ENCODE results near the gene SRPK1. TPM values are rescaled to one million over a fixed set of nuclear protein-coding genes. Genes with fewer than 3 reads are reported as not detected.

Gene SRPK1
- total and polyA plus RNA-seq, 2 of the 13 experiments (the other 11 are each of a cell fraction or from before 2014, with no cell fraction given) = 56.4 to 142 TPM

DNA sequence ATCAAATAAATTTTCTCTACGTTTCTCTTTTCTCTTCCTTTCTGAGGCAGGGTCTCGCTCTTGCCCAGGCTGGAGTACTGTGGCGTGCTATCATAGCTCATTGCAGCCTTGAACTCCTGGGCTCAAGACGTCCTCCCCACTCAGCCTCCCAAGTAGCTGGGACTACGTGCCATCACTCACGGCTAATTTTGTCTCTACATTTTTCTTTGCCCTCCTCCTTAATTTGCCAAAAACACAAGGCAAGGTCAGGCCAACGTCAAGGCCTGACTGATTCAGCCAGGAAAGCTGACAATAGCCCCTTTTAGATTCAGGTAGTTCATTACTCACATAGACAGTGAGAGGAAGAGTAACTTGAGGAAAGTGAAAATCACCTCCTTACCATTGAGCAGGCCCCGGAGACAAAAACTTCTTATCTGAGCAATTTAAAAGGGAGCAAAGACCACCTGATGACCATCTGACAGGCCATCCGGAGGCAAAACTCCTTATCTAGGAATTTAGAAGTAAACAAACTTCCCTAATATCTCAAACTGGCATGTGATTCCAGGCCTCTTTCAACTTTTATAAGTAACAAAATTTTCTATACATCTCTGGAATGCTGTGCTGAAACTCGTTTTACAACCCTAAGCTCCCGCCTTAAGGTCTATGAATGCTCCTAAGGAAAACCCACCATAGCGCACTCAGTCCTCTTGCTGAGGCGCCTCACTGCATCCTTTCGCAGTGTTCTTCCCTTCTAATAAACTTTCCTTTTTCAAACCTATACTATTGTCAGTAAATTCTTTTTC is 42.1 kb upstream of the SRPK1 start (continued):
- TF ChIP-seq, protein P1, sequence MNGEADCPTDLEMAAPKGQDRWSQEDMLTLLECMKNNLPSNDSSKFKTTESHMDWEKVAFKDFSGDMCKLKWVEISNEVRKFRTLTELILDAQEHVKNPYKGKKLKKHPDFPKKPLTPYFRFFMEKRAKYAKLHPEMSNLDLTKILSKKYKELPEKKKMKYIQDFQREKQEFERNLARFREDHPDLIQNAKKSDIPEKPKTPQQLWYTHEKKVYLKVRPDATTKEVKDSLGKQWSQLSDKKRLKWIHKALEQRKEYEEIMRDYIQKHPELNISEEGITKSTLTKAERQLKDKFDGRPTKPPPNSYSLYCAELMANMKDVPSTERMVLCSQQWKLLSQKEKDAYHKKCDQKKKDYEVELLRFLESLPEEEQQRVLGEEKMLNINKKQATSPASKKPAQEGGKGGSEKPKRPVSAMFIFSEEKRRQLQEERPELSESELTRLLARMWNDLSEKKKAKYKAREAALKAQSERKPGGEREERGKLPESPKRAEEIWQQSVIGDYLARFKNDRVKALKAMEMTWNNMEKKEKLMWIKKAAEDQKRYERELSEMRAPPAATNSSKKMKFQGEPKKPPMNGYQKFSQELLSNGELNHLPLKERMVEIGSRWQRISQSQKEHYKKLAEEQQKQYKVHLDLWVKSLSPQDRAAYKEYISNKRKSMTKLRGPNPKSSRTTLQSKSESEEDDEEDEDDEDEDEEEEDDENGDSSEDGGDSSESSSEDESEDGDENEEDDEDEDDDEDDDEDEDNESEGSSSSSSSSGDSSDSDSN (CRISPR knock-in tag; IDR thresholded peaks at IDR 0.05) = peak; percentile 36; the same call in 1 of the 2 replicates
- TF ChIP-seq ZNF138 (CRISPR knock-in tag; IDR thresholded peaks at IDR 0.05; ENCODE audit: low read depth) (0 out of 2 replicates have a peak, but pooled peaks have one; percentile 45), KLF13 (CRISPR knock-in tag; IDR thresholded peaks at IDR 0.05) (no peak), FOXA3 (CRISPR knock-in tag; IDR thresholded peaks at IDR 0.05) (peak; percentile 12; the same call in 1 of the 2 replicates), ZNF543 (CRISPR knock-in tag; IDR thresholded peaks at IDR 0.05) (0 out of 2 replicates have a peak, but pooled peaks have one; percentile 11), MEF2D (CRISPR knock-in tag; IDR thresholded peaks at IDR 0.05) (0 out of 2 replicates have a peak, but pooled peaks have one; percentile 6), LCORL (IDR thresholded peaks at IDR 0.05) (no peak), LCORL (CRISPR knock-in tag; IDR thresholded peaks at IDR 0.05) (0 out of 2 replicates have a peak, but pooled peaks have one; percentile 13), ZSCAN25 (CRISPR knock-in tag; IDR thresholded peaks at IDR 0.05) (no peak)
- TF ChIP-seq, protein P2, sequence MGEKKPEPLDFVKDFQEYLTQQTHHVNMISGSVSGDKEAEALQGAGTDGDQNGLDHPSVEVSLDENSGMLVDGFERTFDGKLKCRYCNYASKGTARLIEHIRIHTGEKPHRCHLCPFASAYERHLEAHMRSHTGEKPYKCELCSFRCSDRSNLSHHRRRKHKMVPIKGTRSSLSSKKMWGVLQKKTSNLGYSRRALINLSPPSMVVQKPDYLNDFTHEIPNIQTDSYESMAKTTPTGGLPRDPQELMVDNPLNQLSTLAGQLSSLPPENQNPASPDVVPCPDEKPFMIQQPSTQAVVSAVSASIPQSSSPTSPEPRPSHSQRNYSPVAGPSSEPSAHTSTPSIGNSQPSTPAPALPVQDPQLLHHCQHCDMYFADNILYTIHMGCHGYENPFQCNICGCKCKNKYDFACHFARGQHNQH (CRISPR knock-in tag; IDR thresholded peaks at IDR 0.05) = 0 out of 2 replicates have a peak, but pooled peaks have one; percentile 0
- TF ChIP-seq, protein P3, sequence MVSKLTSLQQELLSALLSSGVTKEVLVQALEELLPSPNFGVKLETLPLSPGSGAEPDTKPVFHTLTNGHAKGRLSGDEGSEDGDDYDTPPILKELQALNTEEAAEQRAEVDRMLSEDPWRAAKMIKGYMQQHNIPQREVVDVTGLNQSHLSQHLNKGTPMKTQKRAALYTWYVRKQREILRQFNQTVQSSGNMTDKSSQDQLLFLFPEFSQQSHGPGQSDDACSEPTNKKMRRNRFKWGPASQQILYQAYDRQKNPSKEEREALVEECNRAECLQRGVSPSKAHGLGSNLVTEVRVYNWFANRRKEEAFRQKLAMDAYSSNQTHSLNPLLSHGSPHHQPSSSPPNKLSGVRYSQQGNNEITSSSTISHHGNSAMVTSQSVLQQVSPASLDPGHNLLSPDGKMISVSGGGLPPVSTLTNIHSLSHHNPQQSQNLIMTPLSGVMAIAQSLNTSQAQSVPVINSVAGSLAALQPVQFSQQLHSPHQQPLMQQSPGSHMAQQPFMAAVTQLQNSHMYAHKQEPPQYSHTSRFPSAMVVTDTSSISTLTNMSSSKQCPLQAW (CRISPR knock-in tag; IDR thresholded peaks at IDR 0.05) = peak; percentile 43; the same call in 1 of the 2 replicates
- TF ChIP-seq, protein P4, sequence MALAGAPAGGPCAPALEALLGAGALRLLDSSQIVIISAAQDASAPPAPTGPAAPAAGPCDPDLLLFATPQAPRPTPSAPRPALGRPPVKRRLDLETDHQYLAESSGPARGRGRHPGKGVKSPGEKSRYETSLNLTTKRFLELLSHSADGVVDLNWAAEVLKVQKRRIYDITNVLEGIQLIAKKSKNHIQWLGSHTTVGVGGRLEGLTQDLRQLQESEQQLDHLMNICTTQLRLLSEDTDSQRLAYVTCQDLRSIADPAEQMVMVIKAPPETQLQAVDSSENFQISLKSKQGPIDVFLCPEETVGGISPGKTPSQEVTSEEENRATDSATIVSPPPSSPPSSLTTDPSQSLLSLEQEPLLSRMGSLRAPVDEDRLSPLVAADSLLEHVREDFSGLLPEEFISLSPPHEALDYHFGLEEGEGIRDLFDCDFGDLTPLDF (CRISPR knock-in tag; IDR thresholded peaks at IDR 0.05) = no peak
- TF ChIP-seq, protein P5, sequence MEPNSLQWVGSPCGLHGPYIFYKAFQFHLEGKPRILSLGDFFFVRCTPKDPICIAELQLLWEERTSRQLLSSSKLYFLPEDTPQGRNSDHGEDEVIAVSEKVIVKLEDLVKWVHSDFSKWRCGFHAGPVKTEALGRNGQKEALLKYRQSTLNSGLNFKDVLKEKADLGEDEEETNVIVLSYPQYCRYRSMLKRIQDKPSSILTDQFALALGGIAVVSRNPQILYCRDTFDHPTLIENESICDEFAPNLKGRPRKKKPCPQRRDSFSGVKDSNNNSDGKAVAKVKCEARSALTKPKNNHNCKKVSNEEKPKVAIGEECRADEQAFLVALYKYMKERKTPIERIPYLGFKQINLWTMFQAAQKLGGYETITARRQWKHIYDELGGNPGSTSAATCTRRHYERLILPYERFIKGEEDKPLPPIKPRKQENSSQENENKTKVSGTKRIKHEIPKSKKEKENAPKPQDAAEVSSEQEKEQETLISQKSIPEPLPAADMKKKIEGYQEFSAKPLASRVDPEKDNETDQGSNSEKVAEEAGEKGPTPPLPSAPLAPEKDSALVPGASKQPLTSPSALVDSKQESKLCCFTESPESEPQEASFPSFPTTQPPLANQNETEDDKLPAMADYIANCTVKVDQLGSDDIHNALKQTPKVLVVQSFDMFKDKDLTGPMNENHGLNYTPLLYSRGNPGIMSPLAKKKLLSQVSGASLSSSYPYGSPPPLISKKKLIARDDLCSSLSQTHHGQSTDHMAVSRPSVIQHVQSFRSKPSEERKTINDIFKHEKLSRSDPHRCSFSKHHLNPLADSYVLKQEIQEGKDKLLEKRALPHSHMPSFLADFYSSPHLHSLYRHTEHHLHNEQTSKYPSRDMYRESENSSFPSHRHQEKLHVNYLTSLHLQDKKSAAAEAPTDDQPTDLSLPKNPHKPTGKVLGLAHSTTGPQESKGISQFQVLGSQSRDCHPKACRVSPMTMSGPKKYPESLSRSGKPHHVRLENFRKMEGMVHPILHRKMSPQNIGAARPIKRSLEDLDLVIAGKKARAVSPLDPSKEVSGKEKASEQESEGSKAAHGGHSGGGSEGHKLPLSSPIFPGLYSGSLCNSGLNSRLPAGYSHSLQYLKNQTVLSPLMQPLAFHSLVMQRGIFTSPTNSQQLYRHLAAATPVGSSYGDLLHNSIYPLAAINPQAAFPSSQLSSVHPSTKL (CRISPR knock-in tag; IDR thresholded peaks at IDR 0.05) = peak; percentile 51; the same call in 1 of the 2 replicates

All from HepG2 (cell line).